Measurements from ENCODE around the gene TAOK2.

GRCh38 chr16:30018731-30019158 is 45.1 kb downstream of the TAOK2 start:
- TF ChIP-seq, protein P1, sequence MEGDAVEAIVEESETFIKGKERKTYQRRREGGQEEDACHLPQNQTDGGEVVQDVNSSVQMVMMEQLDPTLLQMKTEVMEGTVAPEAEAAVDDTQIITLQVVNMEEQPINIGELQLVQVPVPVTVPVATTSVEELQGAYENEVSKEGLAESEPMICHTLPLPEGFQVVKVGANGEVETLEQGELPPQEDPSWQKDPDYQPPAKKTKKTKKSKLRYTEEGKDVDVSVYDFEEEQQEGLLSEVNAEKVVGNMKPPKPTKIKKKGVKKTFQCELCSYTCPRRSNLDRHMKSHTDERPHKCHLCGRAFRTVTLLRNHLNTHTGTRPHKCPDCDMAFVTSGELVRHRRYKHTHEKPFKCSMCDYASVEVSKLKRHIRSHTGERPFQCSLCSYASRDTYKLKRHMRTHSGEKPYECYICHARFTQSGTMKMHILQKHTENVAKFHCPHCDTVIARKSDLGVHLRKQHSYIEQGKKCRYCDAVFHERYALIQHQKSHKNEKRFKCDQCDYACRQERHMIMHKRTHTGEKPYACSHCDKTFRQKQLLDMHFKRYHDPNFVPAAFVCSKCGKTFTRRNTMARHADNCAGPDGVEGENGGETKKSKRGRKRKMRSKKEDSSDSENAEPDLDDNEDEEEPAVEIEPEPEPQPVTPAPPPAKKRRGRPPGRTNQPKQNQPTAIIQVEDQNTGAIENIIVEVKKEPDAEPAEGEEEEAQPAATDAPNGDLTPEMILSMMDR (IDR thresholded peaks at IDR 0.05) = no peak
- TF ChIP-seq POLR2A (IDR thresholded peaks at IDR 0.05) = no peak

Data from right lobe of liver (tissue), 4 donors.